Hepatocyte (in vitro differentiated cells): Measurements from ENCODE around the gene MEIG1. TPM values are rescaled to one million over a fixed set of nuclear protein-coding genes. Genes with fewer than 3 reads are reported as not detected.

Experiments used
- DNase-seq: peaks from one replicate; pipeline ENCODE4 v3.0.0-alpha.2; 2016; ENCODE audit warnings: low spot score
- H2AFZ ChIP-seq: fragments of 200-600 bp; sonication (generic); 2 replicates; pipeline ENCODE4 v1.6.0; 2016; ENCODE audit warnings: antibody characterized with exemption, mild to moderate bottlenecking
- H3K27ac ChIP-seq: fragments of 200-600 bp; sonication (generic); 2 replicates; pipeline ENCODE4 v1.5.1; 2016; ENCODE audit warnings: mild to moderate bottlenecking
- H3K27me3 ChIP-seq: fragments of 200-600 bp; sonication (generic); 2 replicates; pipeline ENCODE4 v1.6.1; 2016
- H3K36me3 ChIP-seq: fragments of 200-600 bp; sonication (generic); replicated peaks from 2 replicates; pipeline ENCODE4 v1.5.1; 2016; ENCODE audit warnings: low read depth; ENCODE audit not compliant: insufficient read depth
- H3K4me1 ChIP-seq: fragments of 200-600 bp; sonication (generic); 2 replicates; pipeline ENCODE4 v1.5.1; 2016; ENCODE audit warnings: mild to moderate bottlenecking, moderate library complexity; ENCODE audit not compliant: insufficient read depth
- H3K4me2 ChIP-seq: fragments of 200-600 bp; sonication (generic); 2 replicates; pipeline ENCODE4 v1.6.0; 2016
- H3K4me3 ChIP-seq: fragments of 200-600 bp; sonication (generic); 2 replicates; pipeline ENCODE4 v1.5.1; 2016; ENCODE audit warnings: mild to moderate bottlenecking
- H3K79me2 ChIP-seq: fragments of 200-600 bp; sonication (generic); 2 replicates; pipeline ENCODE4 v1.6.0; 2017; ENCODE audit warnings: mild to moderate bottlenecking
- H3K9me2 ChIP-seq: fragments of 200-600 bp; sonication (generic); replicated peaks from 2 replicates; pipeline ENCODE4 v1.6.0; 2017; ENCODE audit warnings: mild to moderate bottlenecking; ENCODE audit not compliant: insufficient read depth
- H3K9me3 ChIP-seq: fragments of 200-600 bp; sonication (generic); 2 replicates; pipeline ENCODE4 v1.5.1; 2016; ENCODE audit warnings: low read depth, mild to moderate bottlenecking
- H4K20me1 ChIP-seq: fragments of 200-600 bp; sonication (generic); 2 replicates; pipeline ENCODE4 v1.6.0; 2016; ENCODE audit warnings: mild to moderate bottlenecking; ENCODE audit not compliant: insufficient read depth, poor library complexity, severe bottlenecking
- EZH2 ChIP-seq: fragments of 200-600 bp; sonication (generic); IDR thresholded peaks from 2 replicates; pipeline ENCODE4 v1.6.1; 2016; ENCODE audit warnings: antibody characterized with exemption, mild to moderate bottlenecking, borderline replicate concordance
- EZH2phosphoT487 ChIP-seq: fragments of 200-600 bp; sonication (generic); IDR thresholded peaks from one replicate; pipeline ENCODE4 v1.6.1; 2018; ENCODE audit warnings: antibody characterized with exemption, mild to moderate bottlenecking, low read depth, moderate library complexity; ENCODE audit not compliant: unreplicated experiment, severe bottlenecking
- WGBS: methylation state at CpG from one replicate; pipeline ENCODE4 v1.1.6; 2016; ENCODE audit warnings: low lambda C conversion rate; ENCODE audit errors: missing lambda C conversion rate; 5-methylcytosine and 5-hydroxymethylcytosine counted together
- polyA plus RNA-seq: library from polyadenylated mRNA; unstranded; fragments of >200 nt; fragmentation: Nextera tagmentation; extraction: Ambion mirVana; gene quantifications from 2 replicates; pipeline ENCODE4 v1.2.1, GENCODE V29; 2016
- total RNA-seq: library from RNA; depleted of rRNA; stranded (reverse); fragments of >200 nt; gene quantifications from 2 replicates; pipeline ENCODE4 v1.2.3, GENCODE V29; 2014
- TF ChIP-seq, protein P1 (sequence below): fragments of 200-600 bp; sonication (generic); IDR thresholded peaks from 2 replicates; pipeline ENCODE4 v1.5.1; 2016; ENCODE audit warnings: antibody characterized with exemption, mild to moderate bottlenecking; ENCODE audit not compliant: poor library complexity

The MEIG1 gene
- total and polyA plus RNA-seq, 2 experiments from 2014 or later = 2.1 TPM; not detected in 1

GRCh38 chr10:14925268-14925667 lies 33.9 kb upstream of the MEIG1 start:
- no peaks in the 10 kb centered on the region for H3K27me3 ChIP-seq
- no peaks in the 10 kb centered on the region for H3K9me3 ChIP-seq
- TF ChIP-seq, protein P1, sequence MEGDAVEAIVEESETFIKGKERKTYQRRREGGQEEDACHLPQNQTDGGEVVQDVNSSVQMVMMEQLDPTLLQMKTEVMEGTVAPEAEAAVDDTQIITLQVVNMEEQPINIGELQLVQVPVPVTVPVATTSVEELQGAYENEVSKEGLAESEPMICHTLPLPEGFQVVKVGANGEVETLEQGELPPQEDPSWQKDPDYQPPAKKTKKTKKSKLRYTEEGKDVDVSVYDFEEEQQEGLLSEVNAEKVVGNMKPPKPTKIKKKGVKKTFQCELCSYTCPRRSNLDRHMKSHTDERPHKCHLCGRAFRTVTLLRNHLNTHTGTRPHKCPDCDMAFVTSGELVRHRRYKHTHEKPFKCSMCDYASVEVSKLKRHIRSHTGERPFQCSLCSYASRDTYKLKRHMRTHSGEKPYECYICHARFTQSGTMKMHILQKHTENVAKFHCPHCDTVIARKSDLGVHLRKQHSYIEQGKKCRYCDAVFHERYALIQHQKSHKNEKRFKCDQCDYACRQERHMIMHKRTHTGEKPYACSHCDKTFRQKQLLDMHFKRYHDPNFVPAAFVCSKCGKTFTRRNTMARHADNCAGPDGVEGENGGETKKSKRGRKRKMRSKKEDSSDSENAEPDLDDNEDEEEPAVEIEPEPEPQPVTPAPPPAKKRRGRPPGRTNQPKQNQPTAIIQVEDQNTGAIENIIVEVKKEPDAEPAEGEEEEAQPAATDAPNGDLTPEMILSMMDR = no peak
- no peak for TF ChIP-seq EZH2
- no peak for TF ChIP-seq EZH2phosphoT487
- peaks cover 4% of the 10 kb centered on the region for H3K36me3 ChIP-seq
- no peaks in the 10 kb centered on the region for H4K20me1 ChIP-seq
- no peak overlapping the region for H2AFZ ChIP-seq
- DNase-seq = no peak
- no peaks in the 10 kb centered on the region for H3K9me2 ChIP-seq
- H3K4me1 ChIP-seq = peaks cover 7% of the 10 kb centered on the region
- H3K4me3 ChIP-seq = no peak overlapping the region
- H3K4me2 ChIP-seq = no peak overlapping the region
- 96% methylated on average over 2 of the region's 2 CpGs for WGBS
- peak overlapping the region; percentile 87 for H3K27ac ChIP-seq
- H3K79me2 ChIP-seq = no peaks in the 10 kb centered on the region

- peaks cover 7% of the 10 kb centered on the region for H3K4me1 ChIP-seq
- H3K4me2 ChIP-seq = no peak overlapping the region
- peaks cover 4% of the 10 kb centered on the region for H3K36me3 ChIP-seq
- H3K4me3 ChIP-seq = no peak overlapping the region
- DNase-seq = peak; percentile 71
- no peaks in the 10 kb centered on the region for H3K27me3 ChIP-seq
- H4K20me1 ChIP-seq = no peaks in the 10 kb centered on the region
- H3K79me2 ChIP-seq = no peaks in the 10 kb centered on the region
- H3K27ac ChIP-seq = peak overlapping the region; percentile 87
- TF ChIP-seq EZH2phosphoT487 = no peak
- TF ChIP-seq EZH2 = no peak
- TF ChIP-seq, protein P1 = no peak
- WGBS = 73% methylated on average over 8 of the region's 8 CpGs
- no peaks in the 10 kb centered on the region for H3K9me2 ChIP-seq
- no peaks in the 10 kb centered on the region for H3K9me3 ChIP-seq
- no peak overlapping the region for H2AFZ ChIP-seq
These were observed 33.1 kb upstream of the MEIG1 start for GRCh38 chr10:14926061-14926470.

DNA sequence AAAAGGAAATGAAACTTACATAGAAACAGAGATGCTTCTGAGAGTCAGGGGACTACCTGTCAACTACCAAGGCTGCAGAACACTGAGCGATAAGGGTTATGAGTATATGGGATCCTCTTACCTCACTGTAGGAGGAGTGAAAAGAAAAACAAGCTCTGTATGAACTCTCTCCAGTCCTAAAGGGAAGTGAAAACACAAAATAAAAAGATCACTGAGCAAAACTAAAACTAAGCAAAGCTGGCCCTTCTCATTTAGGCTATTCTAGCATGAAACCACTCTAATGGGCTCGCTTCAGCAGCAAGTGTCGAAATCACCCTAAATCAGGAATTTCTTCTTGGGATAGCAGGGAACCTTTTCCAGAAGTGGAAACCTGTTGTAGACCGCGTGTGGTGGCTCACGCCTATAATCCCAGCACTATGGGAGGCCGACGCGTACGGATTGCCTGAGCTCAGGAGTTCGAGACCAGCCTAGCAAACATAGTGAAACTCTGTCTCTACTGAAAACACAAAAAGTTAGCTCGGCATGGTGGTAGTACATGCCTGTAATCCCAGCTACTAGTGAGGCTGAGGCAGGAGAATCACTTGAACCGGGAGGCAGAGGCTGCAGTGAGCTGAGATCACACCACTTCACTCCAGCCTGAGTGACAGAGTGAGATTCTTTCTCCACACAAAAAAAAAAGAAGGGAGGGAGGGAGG lies 32.3 kb upstream of the MEIG1 start:
- Histone ChIP-seq H3K4me1 (peaks cover 7% of the 10 kb centered on the region), H2AFZ (no peak overlapping the region), H3K9me3 (no peaks in the 10 kb centered on the region), H3K27me3 (no peaks in the 10 kb centered on the region), H4K20me1 (no peaks in the 10 kb centered on the region), H3K36me3 (peaks cover 4% of the 10 kb centered on the region), H3K4me2 (no peak overlapping the region), H3K9me2 (no peaks in the 10 kb centered on the region), H3K27ac (peak overlapping the region; percentile 87), H3K79me2 (no peaks in the 10 kb centered on the region), H3K4me3 (no peak overlapping the region)
- TF ChIP-seq, protein P1 = no peak
- TF ChIP-seq EZH2phosphoT487 (no peak), EZH2 (no peak)
- 99% methylated on average over 13 of the region's 13 CpGs for WGBS
- DNase-seq = no peak
